ENCODE results near the gene CUEDC1.
A peak's percentile ranks its signal among the peaks of the same experiment; 100 is the strongest.

Gene CUEDC1

GRCh38 chr17:57956291-57957119, 1.3 kb upstream of the CUEDC1 start:
- peak overlapping the region; percentile 80 for H3K4me3 ChIP-seq (ENCODE audit: low read length)
- no peak for TF ChIP-seq CTCF (conservative IDR thresholded peaks at IDR 0.05; ENCODE audit: low read length)
- DNase-seq (ENCODE audit: low read depth) = no peak

GRCh38 chr17:57954397-57955182, 622 bp downstream of the CUEDC1 start:
- peak; percentile 74 for DNase-seq (ENCODE audit: low read depth)
- TF ChIP-seq CTCF (conservative IDR thresholded peaks at IDR 0.05; ENCODE audit: low read length) = no peak
- peak overlapping the region; percentile 62 for H3K4me3 ChIP-seq (ENCODE audit: low read length)

DNA sequence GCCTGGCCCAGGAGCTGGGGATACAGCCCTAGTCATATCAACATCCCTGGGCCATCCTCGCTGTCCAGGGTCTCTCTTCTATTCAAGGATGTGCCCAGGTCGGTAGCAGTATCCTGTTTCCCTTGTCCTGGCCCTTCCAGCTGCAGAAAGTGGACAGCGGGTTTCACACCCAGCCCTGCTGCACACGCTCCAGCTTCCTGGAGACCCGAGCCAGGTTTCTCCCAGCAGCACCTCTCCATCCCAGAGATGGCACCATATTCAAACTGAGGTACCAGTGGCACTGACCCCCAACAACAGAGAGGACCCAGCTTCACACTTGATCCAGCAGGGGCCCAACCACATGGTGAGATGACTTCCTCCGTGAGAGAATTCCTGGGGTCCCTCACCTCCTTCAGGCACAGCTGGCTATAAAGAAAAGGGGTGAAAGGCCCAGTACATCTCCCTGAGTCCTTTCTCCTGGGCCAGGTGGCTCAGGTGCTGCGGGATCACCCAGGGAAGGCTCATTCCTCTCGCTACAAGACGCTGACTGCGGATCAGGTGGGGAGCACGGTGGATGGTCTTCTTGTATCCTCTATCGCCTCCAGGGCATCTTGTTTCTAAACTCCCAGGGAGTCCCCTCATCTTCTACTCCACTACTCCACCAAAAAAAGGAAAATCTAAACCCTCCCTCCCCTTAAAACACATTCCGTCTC, 1.4 kb downstream of the CUEDC1 start:
- TF ChIP-seq CTCF (conservative IDR thresholded peaks at IDR 0.05; ENCODE audit: low read length) = no peak
- peak overlapping the region; percentile 62 for H3K4me3 ChIP-seq (ENCODE audit: low read length)
- DNase-seq (ENCODE audit: low read depth) = no peak

GRCh38 chr17:57953219-57953618, 2.0 kb downstream of the CUEDC1 start:
- DNase-seq (ENCODE audit: low read depth) = no peak
- H3K4me3 ChIP-seq (ENCODE audit: low read length) = no peak overlapping the region
- TF ChIP-seq CTCF (conservative IDR thresholded peaks at IDR 0.05; ENCODE audit: low read length) = no peak

DNA sequence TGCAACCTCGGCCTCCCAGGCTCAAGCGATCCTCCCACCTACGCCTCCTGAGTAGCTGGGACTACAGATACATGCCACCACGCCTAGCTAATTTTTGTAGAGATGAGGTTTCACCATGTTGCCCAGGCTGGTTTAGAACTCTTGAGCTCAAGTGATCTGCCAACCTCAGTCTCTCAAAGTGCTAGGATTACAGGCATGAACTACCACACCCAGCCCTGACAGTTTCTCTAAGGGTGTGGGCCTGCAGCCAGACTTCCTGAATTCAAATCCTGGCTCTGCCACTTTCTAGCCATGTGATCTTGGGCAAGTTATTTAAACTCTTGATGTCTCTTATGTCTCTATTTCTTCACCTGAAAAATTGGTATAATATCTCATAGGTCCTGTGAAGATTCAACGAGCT, 5.6 kb downstream of the CUEDC1 start:
- DNase-seq (ENCODE audit: low read depth) = peak; percentile 29
- no peak overlapping the region for H3K4me3 ChIP-seq (ENCODE audit: low read length)
- no peak for TF ChIP-seq CTCF (conservative IDR thresholded peaks at IDR 0.05; ENCODE audit: low read length)

DNA sequence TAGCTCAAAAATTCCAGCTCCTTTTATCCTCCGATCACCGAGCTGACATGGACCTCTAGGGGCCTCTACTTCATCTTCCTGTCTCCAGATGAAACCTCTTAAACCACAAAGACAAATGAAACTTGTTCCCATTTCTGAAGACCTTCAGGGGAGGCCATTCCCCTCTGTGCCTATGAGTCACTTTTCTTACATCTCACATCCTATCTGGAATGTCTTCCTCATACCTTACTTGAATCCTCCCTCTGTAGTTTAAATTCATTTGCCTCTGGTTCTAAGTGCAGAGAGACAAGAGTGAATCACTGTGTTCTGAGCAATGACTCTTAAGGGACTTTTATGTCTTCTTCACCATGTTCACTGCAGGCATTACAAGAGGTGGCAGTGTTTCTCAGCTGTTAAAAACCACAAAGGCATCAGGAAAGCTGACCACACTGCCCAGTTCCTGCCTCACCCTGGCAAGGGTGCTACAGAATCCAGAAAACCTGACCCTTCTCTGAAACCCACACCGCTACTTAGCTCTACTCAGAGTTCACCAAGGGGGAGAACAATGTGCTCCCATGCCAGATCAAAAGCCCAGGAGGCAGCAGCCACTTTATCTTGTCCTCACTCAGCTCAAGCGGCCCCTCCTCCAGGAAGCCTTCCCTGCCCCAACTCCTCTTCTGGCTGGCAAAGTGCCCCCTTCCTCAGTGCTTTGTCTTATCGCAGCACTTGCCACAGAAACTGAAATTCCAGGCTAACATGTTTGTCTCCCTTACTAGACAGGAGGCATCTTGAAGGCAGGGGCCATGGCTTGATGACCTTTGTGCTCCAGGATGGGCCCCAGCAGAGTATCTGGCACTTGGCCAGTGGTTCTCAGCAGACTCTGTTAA, 6.4 kb downstream of the CUEDC1 start:
- TF ChIP-seq CTCF (conservative IDR thresholded peaks at IDR 0.05; ENCODE audit: low read length) = peak; percentile 26
- peak; percentile 99 for DNase-seq (ENCODE audit: low read depth)
- H3K4me3 ChIP-seq (ENCODE audit: low read length) = 0 out of 2 replicates have a peak overlapping the region, but pooled peaks have one; percentile 9

Measured in AG10803 (cell line).